HepG2 (cell line): ENCODE measurements around the gene CDK8. TPM values are rescaled to one million over a fixed set of nuclear protein-coding genes. Genes with fewer than 3 reads are reported as not detected.

Experiments used
- ATAC-seq: fragments of 200-7000 bp; cut with Tn5 transposase; 3 replicates; pipeline ENCODE4 v1.9.1; 2020; ENCODE audit warnings: mild to moderate bottlenecking, moderate library complexity
- BruUV-seq: library from RNA; stranded (reverse); fragments of 400-500 nt; replicated peaks from 2 replicates; lab custom pipeline; 2021; lab: Mats Ljungman, UMichigan
- CTCF ChIA-PET: fragments of 300-600 bp; formaldehyde crosslinking; extraction: SDS; loops from one replicate; lab custom pipeline; 2021; ENCODE audit warnings: low total read pairs, inconsistent platforms, low intra/inter-chr PET ratio; lab: Yijun Ruan, JAX
- POLR2A ChIA-PET: fragments of 350-600 bp; sonication (Branson Sonifier 250); formaldehyde crosslinking; loops from one replicate; lab custom pipeline; 2020; ENCODE audit warnings: antibody characterized with exemption, inconsistent platforms; lab: Yijun Ruan, JAX
- DNase-seq: peaks from one replicate; pipeline ENCODE4 v3.0.0-alpha.2; 2015; ENCODE audit warnings: low spot score
- FAIRE-seq: peaks from 3 replicates; lab custom pipeline; 2011; peaks lifted over from hg19 to GRCh38; lab: Jason Lieb, UNC
- H2AFZ ChIP-seq: one replicate; pipeline ENCODE4 v1.6.1; 2011; ENCODE audit warnings: low read length, inconsistent platforms
- H3K27ac ChIP-seq: fragments of 300-600 bp; 3 replicates; pipeline ENCODE4 v1.8.0; 2011; ENCODE audit warnings: mixed run types, mild to moderate bottlenecking, mixed read lengths, low read length, inconsistent platforms; ENCODE audit not compliant: insufficient read depth; ENCODE audit errors: extremely low read length
- H3K27me3 ChIP-seq, 2 experiments: fragments of 200-600 bp in 1 of 2; 2 replicates in 1 of 2; 3 replicates in 1 of 2; pipeline versions ENCODE4 v1.6.0 to v1.8.0; 2011; ENCODE audit warnings: low read length in 2 of 2, mild to moderate bottlenecking in 2 of 2, moderate library complexity in 2 of 2, inconsistent platforms in 1 of 2; ENCODE audit not compliant: insufficient read depth in 2 of 2, control insufficient read depth in 1 of 2
- H3K36me3 ChIP-seq, 2 experiments: fragments of 200-600 bp in 1 of 2; replicated peaks in 1 of 2; 2 replicates in 1 of 2; 3 replicates in 1 of 2; pipeline versions ENCODE4 v1.5.1 to v1.8.0; 2011; ENCODE audit warnings: low read length in 2 of 2, inconsistent platforms in 1 of 2; ENCODE audit not compliant: insufficient read depth in 2 of 2, control insufficient read depth in 1 of 2
- H3K4me1 ChIP-seq: 2 replicates; pipeline ENCODE4 v1.5.1; 2012; ENCODE audit warnings: low read length, inconsistent platforms; ENCODE audit not compliant: insufficient read depth
- H3K4me2 ChIP-seq: 2 replicates; pipeline ENCODE4 v1.6.0; 2011; ENCODE audit warnings: low read depth, low read length, inconsistent platforms
- H3K4me3 ChIP-seq, 3 experiments: fragments of 200-600 bp in 1 of 3; sonication (generic), shearing (Covaris generic) in 1 of 3; replicated peaks in 1 of 3; 2 replicates each; pipeline ENCODE4 v1.5.1; 2011 to 2016; ENCODE audit warnings: low read length in 3 of 3, inconsistent platforms in 2 of 3, low read depth in 2 of 3, mild to moderate bottlenecking in 2 of 3, control low read depth in 1 of 3, mixed read lengths in 1 of 3; ENCODE audit not compliant: insufficient read depth in 1 of 3
- H3K79me2 ChIP-seq: one replicate; pipeline ENCODE4 v1.6.1; 2011; ENCODE audit warnings: low read length, inconsistent platforms; ENCODE audit not compliant: insufficient read depth
- H3K9ac ChIP-seq: 2 replicates; pipeline ENCODE4 v1.6.0; 2011; ENCODE audit warnings: mild to moderate bottlenecking, low read depth, low read length, inconsistent platforms; ENCODE audit not compliant: insufficient read depth
- H3K9me3 ChIP-seq: 2 replicates; pipeline ENCODE4 v1.5.1; 2012; ENCODE audit warnings: mild to moderate bottlenecking, low read length
- H4K20me1 ChIP-seq: 2 replicates; pipeline ENCODE4 v1.6.0; 2011; ENCODE audit warnings: inconsistent platforms, mild to moderate bottlenecking, low read length, moderate library complexity; ENCODE audit not compliant: insufficient read depth
- BCLAF1 ChIP-seq: fragments of 450-650 bp; IDR thresholded peaks from 2 replicates; pipeline ENCODE4 v1.6.1; 2017; ENCODE audit warnings: mild to moderate bottlenecking
- JUND ChIP-seq: sonication (generic); formaldehyde crosslinking; IDR thresholded peaks from 2 replicates; pipeline ENCODE4 v1.8.0; 2022; ENCODE audit warnings: mild to moderate bottlenecking, missing genetic modification reagents
- SP4 ChIP-seq: sonication (generic); formaldehyde crosslinking; IDR thresholded peaks from 2 replicates; pipeline ENCODE4 v1.8.1; 2023; ENCODE audit warnings: mild to moderate bottlenecking, missing genetic modification reagents
- TBX3 ChIP-seq: fragments of 450-650 bp; IDR thresholded peaks from 2 replicates; pipeline ENCODE4 v1.6.1; 2017; ENCODE audit warnings: antibody characterized with exemption, mild to moderate bottlenecking, inconsistent platforms, borderline replicate concordance
- ZFP1 ChIP-seq: IDR thresholded peaks from 2 replicates; pipeline ENCODE4 v1.6.1; 2016
- ZNF224 ChIP-seq: sonication (generic); formaldehyde crosslinking; IDR thresholded peaks from 2 replicates; pipeline ENCODE4 v1.5.0; 2020; ENCODE audit warnings: mild to moderate bottlenecking, missing genetic modification reagents
- ZNF431 ChIP-seq: sonication (generic); formaldehyde crosslinking; IDR thresholded peaks from 2 replicates; pipeline ENCODE4 v1.9.0; 2022; ENCODE audit warnings: missing genetic modification reagents, low read depth, mild to moderate bottlenecking, borderline replicate concordance
- ZNF678 ChIP-seq: sonication (generic); formaldehyde crosslinking; IDR thresholded peaks from 2 replicates; pipeline ENCODE4 v1.4.0; 2020; ENCODE audit warnings: mild to moderate bottlenecking, missing genetic modification reagents
- ZNF776 ChIP-seq: sonication (generic); formaldehyde crosslinking; IDR thresholded peaks from 2 replicates; pipeline ENCODE4 v1.4.0; 2020; ENCODE audit warnings: mild to moderate bottlenecking, missing genetic modification reagents
- ZNF780A ChIP-seq: sonication (generic); formaldehyde crosslinking; IDR thresholded peaks from 2 replicates; pipeline ENCODE4 v1.8.0; 2022; ENCODE audit warnings: mild to moderate bottlenecking, missing genetic modification reagents, moderate library complexity
- WGBS: methylation state at CpG from one replicate; pipeline ENCODE4 v1.1.6; 2017; ENCODE audit warnings: low lambda C conversion rate; 5-methylcytosine and 5-hydroxymethylcytosine counted together
- in situ Hi-C: cut with HindIII; loops from 2 replicates; pipeline ENCODE4 v1.10.0; 2017; ENCODE audit warnings: low pct_unique_long_range_greater_than_20kb; ENCODE audit not compliant: extremely low pct_ligation_motif_present
- intact Hi-C: fragments of 100-400 bp; cut with micrococcal nuclease; formaldehyde crosslinking; loops from one replicate; pipeline ENCODE4 v1.10.0; 2022; ENCODE audit not compliant: unreplicated experiment
- polyA plus RNA-seq, 8 experiments: library from polyadenylated mRNA; depleted of rRNA in 3 of 8; stranded (reverse) in 7 of 8; unstranded in 1 of 8; fragments of >200 nt; fragmentation: Illumina TruSeq in 4 of 8; extraction: Trizol in 4 of 8; gene quantifications; 2 replicates each; pipeline versions ENCODE4 v1.2.1 to v1.2.3, GENCODE V29; 2011 to 2016; ENCODE audit warnings: low read depth in 4 of 8, missing spikeins in 1 of 8, mixed read lengths in 1 of 8; ENCODE audit not compliant: insufficient read depth in 1 of 8
- total RNA-seq, 5 experiments: library from RNA; depleted of rRNA; stranded (reverse); fragments of >200 nt; fragmentation: Illumina TruSeq; extraction: Trizol; gene quantifications; 2 replicates each; pipeline ENCODE4 v1.2.3, GENCODE V29; 2016; ENCODE audit warnings: low read depth in 1 of 5
- TF ChIP-seq, protein P1 (sequence below): sonication (generic); formaldehyde crosslinking; IDR thresholded peaks from 2 replicates; pipeline ENCODE4 v1.4.0; 2020; ENCODE audit warnings: missing genetic modification reagents, borderline replicate concordance
- TF ChIP-seq, protein P2 (sequence below): sonication (generic); formaldehyde crosslinking; IDR thresholded peaks from 2 replicates; pipeline ENCODE4 v1.5.1; 2020; ENCODE audit warnings: mild to moderate bottlenecking, missing genetic modification reagents, moderate library complexity

The CDK8 gene
- total and polyA plus RNA-seq, 2 of the 13 experiments (the other 11 are each of a cell fraction or from before 2014, with no cell fraction given), result 15.8 to 16.4 TPM

GRCh38 chr13:26412936-26413716, 159.2 kb downstream of the CDK8 start:
- Histone ChIP-seq H3K9ac (no peak overlapping the region), H3K4me1 (peaks cover 22% of the 10 kb centered on the region), H3K79me2 (no peaks in the 10 kb centered on the region), H3K4me3 (no peak overlapping the region)
- no peak for DNase-seq
- ATAC-seq, result no peak
- WGBS, result 17% methylated on average over 4 of the region's 5 CpGs
- BruUV-seq, result no TSS peak
- intact Hi-C loops (no loop called here), in situ Hi-C loops (no loop called here)
- TF ChIP-seq BCLAF1 (no peak), ZFP1 (CRISPR knock-in tag) (no peak), ZNF224 (CRISPR knock-in tag) (no peak), JUND (CRISPR knock-in tag) (no peak), SP4 (CRISPR knock-in tag) (no peak), ZNF431 (CRISPR knock-in tag) (no peak), ZNF780A (no peak), ZNF776 (CRISPR knock-in tag) (no peak), ZNF678 (no peak), TBX3 (no peak)
- TF ChIP-seq, protein P1, sequence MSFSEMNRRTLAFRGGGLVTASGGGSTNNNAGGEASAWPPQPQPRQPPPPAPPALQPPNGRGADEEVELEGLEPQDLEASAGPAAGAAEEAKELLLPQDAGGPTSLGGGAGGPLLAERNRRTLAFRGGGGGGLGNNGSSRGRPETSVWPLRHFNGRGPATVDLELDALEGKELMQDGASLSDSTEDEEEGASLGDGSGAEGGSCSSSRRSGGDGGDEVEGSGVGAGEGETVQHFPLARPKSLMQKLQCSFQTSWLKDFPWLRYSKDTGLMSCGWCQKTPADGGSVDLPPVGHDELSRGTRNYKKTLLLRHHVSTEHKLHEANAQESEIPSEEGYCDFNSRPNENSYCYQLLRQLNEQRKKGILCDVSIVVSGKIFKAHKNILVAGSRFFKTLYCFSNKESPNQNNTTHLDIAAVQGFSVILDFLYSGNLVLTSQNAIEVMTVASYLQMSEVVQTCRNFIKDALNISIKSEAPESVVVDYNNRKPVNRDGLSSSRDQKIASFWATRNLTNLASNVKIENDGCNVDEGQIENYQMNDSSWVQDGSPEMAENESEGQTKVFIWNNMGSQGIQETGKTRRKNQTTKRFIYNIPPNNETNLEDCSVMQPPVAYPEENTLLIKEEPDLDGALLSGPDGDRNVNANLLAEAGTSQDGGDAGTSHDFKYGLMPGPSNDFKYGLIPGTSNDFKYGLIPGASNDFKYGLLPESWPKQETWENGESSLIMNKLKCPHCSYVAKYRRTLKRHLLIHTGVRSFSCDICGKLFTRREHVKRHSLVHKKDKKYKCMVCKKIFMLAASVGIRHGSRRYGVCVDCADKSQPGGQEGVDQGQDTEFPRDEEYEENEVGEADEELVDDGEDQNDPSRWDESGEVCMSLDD, result no peak
- TF ChIP-seq, protein P2, sequence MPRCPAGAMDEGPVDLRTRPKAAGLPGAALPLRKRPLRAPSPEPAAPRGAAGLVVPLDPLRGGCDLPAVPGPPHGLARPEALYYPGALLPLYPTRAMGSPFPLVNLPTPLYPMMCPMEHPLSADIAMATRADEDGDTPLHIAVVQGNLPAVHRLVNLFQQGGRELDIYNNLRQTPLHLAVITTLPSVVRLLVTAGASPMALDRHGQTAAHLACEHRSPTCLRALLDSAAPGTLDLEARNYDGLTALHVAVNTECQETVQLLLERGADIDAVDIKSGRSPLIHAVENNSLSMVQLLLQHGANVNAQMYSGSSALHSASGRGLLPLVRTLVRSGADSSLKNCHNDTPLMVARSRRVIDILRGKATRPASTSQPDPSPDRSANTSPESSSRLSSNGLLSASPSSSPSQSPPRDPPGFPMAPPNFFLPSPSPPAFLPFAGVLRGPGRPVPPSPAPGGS (CRISPR knock-in tag), result no peak
- TF ChIP-seq, all 625 proteins: peak for 0
- no peaks in the 10 kb centered on the region for H3K27me3 ChIP-seq
- CTCF ChIA-PET, result no interaction called here
- no peaks in the 10 kb centered on the region for H3K36me3 ChIP-seq
- no peak overlapping the region for H3K4me2 ChIP-seq
- no peaks in the 10 kb centered on the region for H4K20me1 ChIP-seq
- no peak overlapping the region for H3K27ac ChIP-seq
- no peaks in the 10 kb centered on the region for H3K9me3 ChIP-seq
- no peak for FAIRE-seq
- POLR2A ChIA-PET, result no interaction called here
- H2AFZ ChIP-seq, result no peak overlapping the region
